PC-3 (cell line): ENCODE data around the gene P2RX3.

Source experiments
- EZH2 ChIP-seq: fragments of 300-600 bp; sonication (generic); IDR thresholded peaks from one replicate; pipeline ENCODE4 v1.6.1; 2017; ENCODE audit warnings: antibody characterized with exemption, mild to moderate bottlenecking, low read length; ENCODE audit not compliant: unreplicated experiment
- EZH2phosphoT487 ChIP-seq: fragments of 300-600 bp; sonication (generic); IDR thresholded peaks from 2 replicates; pipeline ENCODE4 v1.6.1; 2018; ENCODE audit warnings: mild to moderate bottlenecking, antibody characterized with exemption, low read length, borderline replicate concordance
- TF ChIP-seq, protein P1 (sequence below): fragments of 300-600 bp; sonication (generic); conservative IDR thresholded peaks from 2 replicates; pipeline ENCODE4 v1.5.1; 2017; ENCODE audit warnings: antibody characterized with exemption, low read depth, mild to moderate bottlenecking, low read length

DNA sequence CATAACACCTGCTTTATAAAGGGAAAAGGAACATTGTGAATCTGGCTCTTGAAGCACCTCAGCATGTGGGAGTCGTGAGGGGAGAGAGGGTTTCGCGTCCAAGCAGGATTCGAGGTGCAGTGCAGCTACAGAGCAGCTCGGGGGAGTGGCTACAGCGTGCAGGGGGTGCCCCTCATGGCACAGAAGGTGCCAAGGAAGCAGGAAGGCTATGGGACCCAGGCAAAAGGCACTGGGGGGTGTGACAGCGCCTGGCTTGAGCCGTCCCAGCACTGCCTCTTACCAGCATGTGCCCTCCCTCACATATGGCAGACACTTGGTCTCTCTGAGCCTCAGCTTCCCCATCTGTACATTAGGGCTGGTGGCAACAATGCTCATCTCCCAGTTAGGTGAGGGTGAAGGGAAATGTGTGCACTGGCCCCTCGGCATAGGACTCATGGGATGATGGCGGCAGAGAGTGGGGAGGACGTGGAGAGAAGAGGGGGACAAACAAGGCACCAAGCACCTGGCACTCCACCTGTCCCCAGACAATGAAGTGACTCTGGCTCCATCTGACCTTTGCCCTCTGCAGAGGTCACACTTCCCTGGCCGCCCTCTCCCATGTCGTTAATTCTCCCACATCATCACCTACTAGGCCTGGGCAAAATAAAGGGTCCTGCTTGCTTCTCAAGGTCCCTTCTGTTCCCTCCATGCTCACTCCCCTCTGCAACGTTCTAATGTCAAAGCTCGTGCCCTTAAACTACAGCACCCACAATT is 23.8 kb upstream of the P2RX3 start:
- TF ChIP-seq, protein P1, sequence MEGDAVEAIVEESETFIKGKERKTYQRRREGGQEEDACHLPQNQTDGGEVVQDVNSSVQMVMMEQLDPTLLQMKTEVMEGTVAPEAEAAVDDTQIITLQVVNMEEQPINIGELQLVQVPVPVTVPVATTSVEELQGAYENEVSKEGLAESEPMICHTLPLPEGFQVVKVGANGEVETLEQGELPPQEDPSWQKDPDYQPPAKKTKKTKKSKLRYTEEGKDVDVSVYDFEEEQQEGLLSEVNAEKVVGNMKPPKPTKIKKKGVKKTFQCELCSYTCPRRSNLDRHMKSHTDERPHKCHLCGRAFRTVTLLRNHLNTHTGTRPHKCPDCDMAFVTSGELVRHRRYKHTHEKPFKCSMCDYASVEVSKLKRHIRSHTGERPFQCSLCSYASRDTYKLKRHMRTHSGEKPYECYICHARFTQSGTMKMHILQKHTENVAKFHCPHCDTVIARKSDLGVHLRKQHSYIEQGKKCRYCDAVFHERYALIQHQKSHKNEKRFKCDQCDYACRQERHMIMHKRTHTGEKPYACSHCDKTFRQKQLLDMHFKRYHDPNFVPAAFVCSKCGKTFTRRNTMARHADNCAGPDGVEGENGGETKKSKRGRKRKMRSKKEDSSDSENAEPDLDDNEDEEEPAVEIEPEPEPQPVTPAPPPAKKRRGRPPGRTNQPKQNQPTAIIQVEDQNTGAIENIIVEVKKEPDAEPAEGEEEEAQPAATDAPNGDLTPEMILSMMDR: no peak
- TF ChIP-seq EZH2 (no peak), EZH2phosphoT487 (no peak)
